HG03575 (cell line): ENCODE data around the gene ALKBH1.
"Not testable (repeated sequence)": the region's sequence is repeated elsewhere in the genome, so short reads cannot be mapped to it uniquely, and the experiment has no call there.

ENCODE experiments used
- ATAC-seq: cut with Tn5 transposase; IDR thresholded peaks from one replicate; pipeline ENCODE4 v1.9.1; 2021; ENCODE audit not compliant: unreplicated experiment, insufficient number of reproducible peaks, low FRiP score; ENCODE audit errors: extremely low read depth

Gene ALKBH1

GRCh38 chr14:77681196-77682157, 26.3 kb downstream of the ALKBH1 start:
- no peak for ATAC-seq

DNA sequence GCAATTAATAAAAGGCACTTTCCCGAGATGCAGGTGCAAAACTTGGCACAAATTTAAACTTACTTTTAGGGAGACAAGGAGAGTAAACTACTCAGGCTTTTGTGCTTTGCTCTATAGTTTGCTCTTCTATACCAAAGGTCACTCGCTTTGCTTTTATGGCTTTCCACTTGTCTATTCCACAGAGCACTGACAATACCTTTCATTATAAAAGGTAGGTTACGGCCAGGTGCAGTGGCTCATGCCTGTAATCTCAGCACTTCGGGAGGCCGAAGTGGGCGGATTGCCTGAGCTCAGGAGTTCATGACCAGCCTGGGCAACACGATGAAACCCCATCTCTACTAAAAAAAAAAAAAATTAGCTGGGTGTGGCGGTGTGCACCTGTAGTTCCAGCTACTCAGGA, 32.9 kb downstream of the ALKBH1 start:
- no peak for ATAC-seq

DNA sequence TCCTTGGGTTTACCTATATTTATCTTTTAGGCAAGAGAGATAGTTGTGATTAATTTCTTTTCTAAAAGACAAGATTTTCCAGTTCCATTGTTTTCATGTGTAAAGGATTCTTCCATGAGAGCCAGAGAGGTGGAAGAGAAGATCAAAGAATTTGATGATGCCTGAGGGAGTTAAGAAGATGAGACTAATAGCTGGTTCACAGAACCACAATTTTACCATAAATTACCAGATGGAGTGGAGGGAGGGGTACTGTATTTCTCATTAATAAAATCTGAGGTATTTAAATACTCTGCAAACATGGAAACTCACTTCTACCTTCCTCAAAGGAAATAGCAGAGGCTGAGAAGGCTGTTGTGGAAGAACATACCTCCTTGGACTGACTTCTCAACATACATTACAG, 34.6 kb downstream of the ALKBH1 start:
- no peak for ATAC-seq

DNA sequence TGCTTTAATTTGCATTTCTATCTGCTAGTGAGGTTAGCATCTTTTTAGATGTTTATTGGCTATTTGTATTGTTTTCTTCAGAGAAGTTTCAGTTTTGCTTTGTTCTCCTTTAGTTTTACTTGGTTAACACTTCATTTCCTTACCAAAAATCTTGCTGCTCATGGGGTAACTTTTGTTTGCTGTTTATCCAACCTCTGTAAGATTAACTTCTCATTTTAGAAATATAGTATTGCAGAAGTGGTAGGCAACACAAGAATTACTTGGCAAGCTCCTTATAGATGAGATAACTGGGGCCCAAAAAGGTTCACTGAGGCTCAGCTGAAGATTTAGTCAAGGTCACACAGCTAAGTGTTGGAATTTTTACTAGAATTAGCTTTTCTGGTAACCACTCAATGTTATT, 40.5 kb downstream of the ALKBH1 start:
- ATAC-seq, result no peak

DNA sequence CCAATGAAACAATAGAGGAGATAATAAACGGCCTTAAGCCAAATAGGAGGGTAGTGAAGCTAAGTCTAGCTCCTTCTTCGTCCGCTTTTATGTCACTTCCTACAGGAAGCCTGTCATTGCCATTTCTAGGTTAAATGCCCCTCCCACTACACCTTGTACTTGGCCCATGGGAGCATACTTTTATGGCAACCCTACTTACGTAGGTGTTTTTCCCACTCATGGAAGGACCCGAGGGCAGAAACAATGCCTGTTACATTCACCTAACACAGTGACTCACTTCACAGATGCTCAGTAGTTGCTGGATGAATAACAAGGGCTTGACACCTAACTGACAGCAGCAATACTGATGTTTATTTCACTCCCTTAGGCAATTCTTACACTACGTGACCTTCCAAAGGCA, 44.5 kb downstream of the ALKBH1 start:
- ATAC-seq, result no peak

DNA sequence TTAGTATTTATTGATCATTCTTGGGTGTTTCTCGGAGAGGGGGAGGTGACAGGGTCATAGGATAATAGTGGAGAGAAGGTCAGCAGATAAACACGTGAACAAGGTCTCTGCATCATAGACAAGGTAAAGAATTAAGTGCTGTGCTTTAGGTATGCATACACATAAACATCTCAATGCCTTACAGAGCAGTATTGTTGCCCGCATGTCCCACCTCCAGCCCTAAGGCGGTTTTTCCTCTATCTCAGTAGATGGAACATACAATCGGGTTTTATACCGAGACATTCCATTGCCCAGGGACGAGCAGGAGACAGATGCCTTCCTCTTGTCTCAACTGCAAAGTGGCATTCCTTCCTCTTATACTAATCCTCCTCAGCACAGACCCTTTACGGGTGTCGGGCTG, 46.3 kb downstream of the ALKBH1 start:
- ATAC-seq, result not testable (repeated sequence)

DNA sequence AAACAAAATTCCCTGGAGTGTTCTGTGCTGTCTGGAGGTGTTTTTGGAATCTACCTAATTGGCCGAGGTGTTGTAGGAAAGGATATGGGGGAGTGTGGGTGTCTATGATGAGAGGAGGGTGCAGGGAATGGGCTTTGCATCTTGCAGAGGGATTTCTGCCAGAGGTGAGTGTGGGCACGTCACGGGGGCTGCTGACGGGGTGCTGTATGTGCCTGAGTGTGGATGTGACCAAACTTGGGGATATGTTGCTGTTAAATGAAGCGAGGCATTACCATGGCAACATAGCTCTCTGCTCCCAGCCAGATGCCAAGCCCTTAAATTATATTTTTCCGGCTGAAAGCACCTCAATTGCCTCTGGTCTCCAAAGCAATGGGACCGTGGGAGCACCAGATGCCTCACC, 47.1 kb downstream of the ALKBH1 start:
- no peak for ATAC-seq

- no peak for ATAC-seq
These were observed 48.0 kb downstream of the ALKBH1 start for GRCh38 chr14:77659831-77660230.

DNA sequence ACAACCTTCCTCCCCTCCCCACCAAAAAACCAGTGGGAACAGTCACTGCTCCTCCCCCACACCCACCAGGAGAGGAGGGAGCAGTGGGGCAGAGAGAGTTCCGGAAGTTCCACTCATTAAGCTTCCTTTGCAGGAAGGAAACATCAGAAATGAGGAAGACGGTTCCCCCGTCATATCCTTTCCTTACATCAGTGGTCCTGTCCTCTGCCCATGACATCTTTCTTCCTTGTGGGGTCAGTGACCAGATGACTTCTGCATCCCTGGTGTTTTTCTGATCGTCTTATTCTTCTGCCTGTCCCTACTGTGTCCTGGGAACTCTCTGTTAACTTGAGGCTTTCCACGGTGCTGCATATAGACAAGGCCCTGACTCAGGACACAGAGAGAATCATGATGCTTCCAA, 50.5 kb downstream of the ALKBH1 start:
- ATAC-seq, result no peak

GRCh38 chr14:77654001-77654441, 53.8 kb downstream of the ALKBH1 start:
- ATAC-seq, result no peak

DNA sequence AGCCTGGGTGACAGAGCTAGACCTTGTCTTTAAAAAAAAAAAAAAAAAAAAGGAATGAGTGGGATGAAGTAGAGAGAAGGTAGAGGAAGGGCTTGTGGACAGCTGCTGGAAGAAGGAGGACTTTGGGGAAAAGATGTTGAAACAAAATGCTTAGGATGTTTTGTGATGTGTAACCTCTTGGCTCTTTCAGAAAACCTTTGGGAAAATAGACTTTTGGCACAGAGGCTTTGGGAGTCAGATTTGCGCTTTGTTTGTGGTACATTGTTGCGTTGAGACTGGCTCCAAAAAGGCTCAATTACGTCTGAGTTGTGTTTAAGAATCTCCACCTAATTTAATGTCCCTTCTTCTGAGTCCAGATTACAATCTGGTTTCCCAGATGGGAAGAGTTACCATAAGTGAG, 58.5 kb downstream of the ALKBH1 start:
- no peak for ATAC-seq

DNA sequence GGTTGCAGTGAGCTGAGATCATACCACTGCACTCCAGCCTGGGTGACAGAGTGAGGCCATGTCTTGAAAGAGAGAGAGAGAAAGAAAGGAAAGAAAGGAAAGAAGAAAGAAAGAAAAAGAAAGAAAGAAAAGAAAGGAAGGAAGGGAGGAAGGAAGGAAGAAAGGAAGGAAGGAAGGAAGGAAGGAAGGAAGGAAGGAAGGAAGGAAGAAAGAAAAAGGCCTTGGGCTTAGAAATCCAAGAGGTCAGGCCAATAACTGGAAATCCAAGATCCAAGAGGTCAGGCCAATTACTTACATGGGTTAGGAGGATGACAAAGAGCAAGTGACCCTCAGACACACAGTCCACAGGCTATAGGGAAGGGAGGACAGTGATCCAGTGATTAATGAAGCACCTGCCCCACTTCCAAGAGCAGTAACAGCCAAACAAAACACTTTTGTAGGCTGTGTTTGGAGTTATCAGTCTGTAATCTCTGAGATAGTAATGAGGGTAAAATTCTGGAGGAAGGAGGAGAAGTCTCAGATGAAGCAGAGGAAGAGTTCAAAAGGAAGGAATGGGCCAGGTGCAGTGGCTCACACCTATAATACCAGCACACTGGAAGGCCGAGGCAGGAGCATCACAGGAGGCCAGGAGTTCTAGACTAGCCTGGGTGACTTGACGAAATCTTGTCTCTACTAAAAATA, 59.2 kb downstream of the ALKBH1 start:
- no peak for ATAC-seq

DNA sequence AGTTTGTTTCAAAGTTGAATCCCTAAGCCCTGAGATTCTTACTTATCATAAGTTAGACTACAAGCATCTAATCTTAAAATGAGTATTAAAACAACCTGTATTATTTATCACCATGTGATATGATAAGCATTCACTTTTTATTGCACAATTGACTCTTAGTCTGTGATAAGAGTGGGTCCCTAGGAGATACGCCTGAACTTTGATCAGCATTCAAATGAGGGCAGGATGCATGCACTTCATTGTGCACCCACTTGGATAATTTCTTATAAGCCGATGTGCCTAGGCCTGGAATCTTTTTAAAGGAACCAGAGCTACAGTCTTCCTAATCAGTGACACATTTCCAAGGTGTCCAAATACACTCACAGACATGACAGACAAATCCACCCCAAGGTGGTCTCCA, 60.0 kb downstream of the ALKBH1 start:
- ATAC-seq, result no peak

DNA sequence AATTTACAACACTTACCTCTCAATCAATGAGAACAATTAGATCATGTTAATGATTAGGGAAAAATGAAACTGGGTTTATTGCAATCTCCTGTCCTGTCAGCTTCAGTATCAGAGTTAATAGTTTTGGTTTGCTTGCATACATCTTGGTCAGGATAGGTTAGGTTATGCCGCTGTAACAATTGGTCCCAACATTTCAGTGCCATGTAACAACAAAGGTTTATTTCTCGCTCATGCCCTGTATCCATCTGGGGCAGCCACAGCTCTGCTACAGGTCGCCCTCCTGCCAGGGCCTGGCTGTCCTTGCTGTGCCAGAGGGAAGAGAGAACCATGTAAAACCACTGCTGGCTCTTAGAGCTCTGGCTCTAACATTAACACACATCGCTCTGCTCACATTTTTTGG, 60.9 kb downstream of the ALKBH1 start:
- ATAC-seq, result no peak

DNA sequence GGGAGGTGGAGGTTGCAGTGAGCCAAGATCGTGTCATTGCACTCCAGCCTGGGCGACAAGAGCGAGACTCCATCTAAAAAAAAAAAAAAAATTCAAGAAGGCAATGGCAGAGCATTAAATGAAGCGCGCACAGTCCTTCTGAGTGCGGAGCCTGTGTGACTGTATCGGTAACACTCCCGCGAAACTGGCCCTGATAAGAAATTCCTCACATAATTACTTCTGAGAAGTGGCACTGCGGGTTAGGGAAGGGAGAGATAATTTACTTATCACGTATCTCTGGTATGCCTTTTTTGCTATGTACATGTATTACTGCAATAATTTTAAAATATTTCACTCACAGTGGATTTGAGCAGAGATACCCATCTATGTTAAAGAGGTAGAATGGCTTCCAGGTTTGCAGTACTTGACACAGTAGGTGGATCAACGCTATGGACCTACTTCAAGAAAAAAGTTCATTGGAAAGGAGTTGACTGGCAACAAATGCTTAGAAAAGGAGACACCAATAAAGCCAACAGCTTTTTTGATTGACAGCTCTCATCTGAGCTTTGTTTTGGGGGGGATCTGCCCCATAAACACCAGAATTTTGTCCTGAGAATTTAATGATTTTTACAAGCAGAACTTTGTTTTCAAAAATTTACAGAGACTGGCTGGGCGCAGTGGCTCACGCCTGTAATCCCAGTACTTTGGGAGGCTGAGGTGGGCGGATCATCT, 62.1 kb downstream of the ALKBH1 start:
- no peak for ATAC-seq

DNA sequence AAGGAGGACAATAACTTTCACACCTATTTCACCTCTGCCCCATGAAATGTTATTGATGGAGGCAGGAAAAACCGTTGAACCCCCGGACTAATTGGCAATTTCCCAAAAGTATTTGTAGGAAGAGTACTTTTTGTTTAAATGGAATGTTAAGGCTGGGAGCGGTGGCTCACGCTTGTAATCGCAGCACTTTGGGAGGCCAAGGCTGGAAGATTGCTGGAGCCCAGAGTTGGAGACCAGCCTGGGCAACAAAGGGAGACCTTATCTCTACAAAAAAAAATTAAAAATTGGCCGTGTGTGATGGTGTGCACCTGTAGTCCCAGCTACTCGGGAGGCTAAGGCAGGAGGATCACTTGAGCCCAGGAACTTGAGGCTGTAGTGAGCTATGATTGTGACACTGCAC, 65.4 kb downstream of the ALKBH1 start:
- ATAC-seq, result no peak

DNA sequence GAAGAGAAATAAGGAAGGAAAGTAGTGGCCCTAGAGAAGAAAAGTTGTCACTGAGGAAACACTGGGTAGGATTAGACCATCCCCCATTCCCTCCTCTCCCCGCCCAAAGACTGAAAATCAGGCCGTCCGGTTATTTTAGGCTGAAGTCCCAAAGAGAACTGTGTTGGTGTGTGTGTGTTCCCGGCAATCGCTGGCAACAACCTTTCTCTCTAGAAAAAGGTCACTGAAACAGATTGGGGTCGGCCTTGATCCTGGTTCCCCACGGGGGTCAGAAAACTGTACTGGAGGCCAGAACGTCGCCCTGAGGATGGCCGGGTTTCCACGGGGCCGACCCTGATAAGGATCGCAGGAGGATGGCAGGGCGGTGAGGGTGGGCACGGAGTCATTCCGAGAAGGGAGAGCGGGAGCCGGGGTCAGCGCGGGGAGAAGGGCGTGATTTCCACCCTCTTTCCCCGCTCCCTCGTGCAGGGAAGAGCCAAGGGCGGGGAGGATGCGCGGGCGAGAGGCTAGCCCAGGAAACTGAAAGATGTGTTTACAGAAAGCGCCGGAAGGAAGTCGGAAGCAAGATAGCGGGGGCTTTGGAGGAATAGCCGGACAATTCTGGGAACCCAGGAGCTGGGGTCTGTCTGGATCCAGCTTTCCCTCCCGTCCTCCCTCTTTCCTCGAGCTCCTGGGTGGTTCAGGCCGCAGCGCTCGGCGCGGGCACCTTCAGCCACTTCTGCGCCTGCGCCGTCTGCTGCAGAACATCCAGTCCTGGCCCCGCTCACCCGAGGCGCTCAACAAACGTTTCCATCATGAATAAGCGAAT, 66.1 kb downstream of the ALKBH1 start:
- ATAC-seq, result no peak

DNA sequence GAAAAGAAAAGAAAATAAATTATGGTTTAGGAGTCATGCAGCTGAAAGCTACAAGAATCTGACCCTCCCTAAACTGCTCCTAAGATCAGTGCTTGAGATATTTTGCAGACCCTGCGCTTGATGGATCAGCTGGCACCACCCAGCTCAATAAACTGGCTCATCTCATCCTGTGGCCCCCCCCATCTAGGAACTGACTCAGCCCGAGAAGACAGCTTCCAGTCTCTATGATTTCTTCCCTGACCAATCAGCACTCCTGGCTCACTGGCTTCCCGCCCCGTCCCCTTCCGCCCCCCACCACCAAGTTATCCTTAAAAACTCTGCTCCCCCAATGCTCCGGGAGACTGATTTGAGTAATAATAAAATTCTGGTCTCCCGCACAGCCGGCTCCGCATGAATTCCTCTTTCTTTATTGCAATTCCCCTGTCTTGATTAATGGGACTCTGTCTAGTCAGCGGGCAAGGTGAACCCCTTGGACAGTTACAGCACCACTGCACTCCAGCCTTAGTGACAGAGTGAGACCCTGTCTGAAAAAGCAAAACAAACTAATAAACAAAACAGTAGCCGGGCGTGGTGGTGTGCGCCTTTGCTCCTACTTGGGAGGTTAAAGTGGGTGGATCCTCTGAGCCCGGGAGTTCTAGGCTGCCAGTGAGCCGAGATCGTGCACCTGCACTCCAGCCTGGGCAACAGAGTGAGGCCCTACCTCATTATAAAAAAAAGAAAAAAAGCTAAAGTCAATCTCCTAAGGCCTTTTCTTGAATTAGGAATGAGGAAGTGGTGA, 66.9 kb downstream of the ALKBH1 start:
- ATAC-seq, result no peak
